Measurements from ENCODE around the gene SNN.

The SNN gene

GRCh38 chr16:11635679-11636171 is 32.5 kb upstream of the SNN start:
- no peak for DNase-seq

- no peak for DNase-seq
Measured at GRCh38 chr16:11636172-11636721, 32.0 kb upstream of the SNN start.

GRCh38 chr16:11637320-11637719 is 30.9 kb upstream of the SNN start:
- no peak for DNase-seq

GRCh38 chr16:11638140-11638539 is 30.1 kb upstream of the SNN start:
- DNase-seq = no peak

GRCh38 chr16:11639008-11639562 is 29.2 kb upstream of the SNN start:
- DNase-seq = no peak

GRCh38 chr16:11639925-11640899 is 28.0 kb upstream of the SNN start:
- peak in 1 of 5 experiments; percentile 33 for DNase-seq

- peak in 2 of 5 experiments; percentile 46 to 67 for DNase-seq
Measured at GRCh38 chr16:11640987-11641817, 27.1 kb upstream of the SNN start.

- DNase-seq = no peak
Measured at GRCh38 chr16:11642765-11643116, 25.5 kb upstream of the SNN start.

- no peak for DNase-seq
Measured at GRCh38 chr16:11649276-11649675, 19.0 kb upstream of the SNN start.

- no peak for DNase-seq
Measured at GRCh38 chr16:11650641-11651591, 17.3 kb upstream of the SNN start.

- DNase-seq = no peak
Measured at GRCh38 chr16:11651796-11652195, 16.5 kb upstream of the SNN start.

GRCh38 chr16:11655655-11656054 is 12.6 kb upstream of the SNN start:
- DNase-seq = no peak

- no peak for DNase-seq
Measured at GRCh38 chr16:11657556-11657955, 10.7 kb upstream of the SNN start.

GRCh38 chr16:11658896-11659708 is 9.2 kb upstream of the SNN start:
- no peak for DNase-seq

GRCh38 chr16:11660565-11660964 is 7.7 kb upstream of the SNN start:
- DNase-seq = no peak

GRCh38 chr16:11662582-11662981 is 5.7 kb upstream of the SNN start:
- DNase-seq = no peak

- peak in 2 of 5 experiments; percentile 34 to 37 for DNase-seq
Measured at GRCh38 chr16:11665071-11665491, 3.2 kb upstream of the SNN start.

GRCh38 chr16:11666103-11667055 is 1.9 kb upstream of the SNN start:
- DNase-seq = no peak

- no peak for DNase-seq
Measured at GRCh38 chr16:11667221-11667823, 933 bp upstream of the SNN start.

Measured in T-helper 2 cell (primary cell).